HuH-7.5 (cell line): Measurements from ENCODE around the gene TECTA.
"Not testable (repeated sequence)": the region's sequence is repeated elsewhere in the genome, so short reads cannot be mapped to it uniquely, and the experiment has no call there.

Experiments
- DNase-seq: peaks from one replicate; pipeline ENCODE4 v3.0.0; 2011; ENCODE audit warnings: low spot score

The TECTA gene

GRCh38 chr11:121177629-121178028 is 76.6 kb downstream of the TECTA start:
- DNase-seq = not testable (repeated sequence)

GRCh38 chr11:121179306-121179705 is 78.3 kb downstream of the TECTA start:
- DNase-seq = no peak

GRCh38 chr11:121180183-121180582 is 79.1 kb downstream of the TECTA start:
- no peak for DNase-seq

GRCh38 chr11:121188776-121189175 is 87.7 kb downstream of the TECTA start:
- DNase-seq = no peak

- no peak for DNase-seq
Observed at GRCh38 chr11:121191818-121192217, 90.8 kb downstream of the TECTA start.

GRCh38 chr11:121194731-121195596 is 93.9 kb downstream of the TECTA start:
- DNase-seq = peak; percentile 31

GRCh38 chr11:121198491-121198890 is 97.4 kb downstream of the TECTA start:
- DNase-seq = no peak

GRCh38 chr11:121199516-121199915 is 98.5 kb downstream of the TECTA start:
- no peak for DNase-seq

- DNase-seq = no peak
Observed at GRCh38 chr11:121206810-121207209, 105.8 kb downstream of the TECTA start.

GRCh38 chr11:121207485-121208115 is 106.6 kb downstream of the TECTA start:
- no peak for DNase-seq

- no peak for DNase-seq
Observed at GRCh38 chr11:121210445-121211080, 109.5 kb downstream of the TECTA start.

- no peak for DNase-seq
Observed at GRCh38 chr11:121211626-121212025, 110.6 kb downstream of the TECTA start.

- DNase-seq = no peak
Observed at GRCh38 chr11:121212536-121213361, 111.7 kb downstream of the TECTA start.

- no peak for DNase-seq
Observed at GRCh38 chr11:121213362-121213893, 112.4 kb downstream of the TECTA start.

- no peak for DNase-seq
Observed at GRCh38 chr11:121214861-121215260, 113.8 kb downstream of the TECTA start.

- DNase-seq = no peak
Observed at GRCh38 chr11:121221496-121222200, 120.6 kb downstream of the TECTA start.

GRCh38 chr11:121223161-121223560 is 122.1 kb downstream of the TECTA start:
- DNase-seq = no peak

GRCh38 chr11:121225382-121225781 is 124.3 kb downstream of the TECTA start:
- DNase-seq = no peak

- DNase-seq = no peak
Observed at GRCh38 chr11:121226415-121227263, 125.6 kb downstream of the TECTA start.

- no peak for DNase-seq
Observed at GRCh38 chr11:121228851-121229250, 127.8 kb downstream of the TECTA start.
